WERI-Rb-1 (cell line): Measurements from ENCODE around the gene NR3C2.

Source experiments
- DNase-seq: peaks from one replicate; pipeline ENCODE4 v3.0.0-alpha.2; 2020
- H3K27ac ChIP-seq: fragments of 250-450 bp; sonication (Bioruptor Pico); 2 replicates; pipeline ENCODE4 v1.5.1; 2020; ENCODE audit warnings: mild to moderate bottlenecking, moderate library complexity
- H3K27me3 ChIP-seq: fragments of 250-450 bp; sonication (Bioruptor Pico); 2 replicates; pipeline ENCODE4 v1.5.1; 2021; ENCODE audit warnings: mild to moderate bottlenecking, low read depth, moderate library complexity; ENCODE audit not compliant: insufficient read depth, severe bottlenecking
- H3K36me3 ChIP-seq: fragments of 250-450 bp; sonication (Bioruptor Pico); 2 replicates; pipeline ENCODE4 v1.5.1; 2020; ENCODE audit warnings: mild to moderate bottlenecking, moderate library complexity
- H3K4me3 ChIP-seq: 2 replicates; pipeline ENCODE4 v1.5.1; 2011; ENCODE audit warnings: low read depth, mild to moderate bottlenecking, control low read depth, low read length
- H3K9me3 ChIP-seq: fragments of 250-450 bp; sonication (Bioruptor Pico); 2 replicates; pipeline ENCODE4 v1.5.1; 2021; ENCODE audit warnings: mild to moderate bottlenecking, moderate library complexity; ENCODE audit not compliant: severe bottlenecking
- CTCF ChIP-seq: IDR thresholded peaks from 2 replicates; pipeline ENCODE4 v1.5.1; 2011; ENCODE audit warnings: low read depth, mild to moderate bottlenecking, control low read depth, inconsistent platforms, low read length

The NR3C2 gene

GRCh38 chr4:148345509-148345908 lies 96.7 kb downstream of the NR3C2 start:
- no peak for DNase-seq
- H3K4me3 ChIP-seq: no peak overlapping the region
- H3K27me3 ChIP-seq: no peaks in the 10 kb centered on the region
- no peak for TF ChIP-seq CTCF
- no peak overlapping the region for H3K27ac ChIP-seq
- no peaks in the 10 kb centered on the region for H3K36me3 ChIP-seq
- no peaks in the 10 kb centered on the region for H3K9me3 ChIP-seq

GRCh38 chr4:148344941-148345340 lies 97.3 kb downstream of the NR3C2 start:
- H3K9me3 ChIP-seq: no peaks in the 10 kb centered on the region
- no peaks in the 10 kb centered on the region for H3K27me3 ChIP-seq
- H3K27ac ChIP-seq: no peak overlapping the region
- no peak for TF ChIP-seq CTCF
- H3K36me3 ChIP-seq: no peaks in the 10 kb centered on the region
- DNase-seq: no peak
- H3K4me3 ChIP-seq: no peak overlapping the region

- no peak overlapping the region for H3K4me3 ChIP-seq
- no peak for TF ChIP-seq CTCF
- no peaks in the 10 kb centered on the region for H3K27me3 ChIP-seq
- H3K9me3 ChIP-seq: no peaks in the 10 kb centered on the region
- H3K36me3 ChIP-seq: no peaks in the 10 kb centered on the region
- DNase-seq: no peak
- no peak overlapping the region for H3K27ac ChIP-seq
These were observed 97.9 kb downstream of the NR3C2 start for GRCh38 chr4:148344352-148344751.

- Histone ChIP-seq H3K27me3 (no peaks in the 10 kb centered on the region), H3K27ac (no peak overlapping the region), H3K4me3 (peak overlapping the region; percentile 31), H3K9me3 (no peaks in the 10 kb centered on the region), H3K36me3 (no peaks in the 10 kb centered on the region)
- TF ChIP-seq CTCF: no peak
- DNase-seq: peak; percentile 40
These were observed 100.0 kb downstream of the NR3C2 start for GRCh38 chr4:148341980-148342800.

GRCh38 chr4:148335133-148335532 lies 107.1 kb downstream of the NR3C2 start:
- TF ChIP-seq CTCF: no peak
- Histone ChIP-seq H3K4me3 (no peak overlapping the region), H3K27me3 (no peaks in the 10 kb centered on the region), H3K36me3 (no peaks in the 10 kb centered on the region), H3K27ac (no peak overlapping the region), H3K9me3 (no peaks in the 10 kb centered on the region)
- DNase-seq: no peak

- no peak for DNase-seq
- Histone ChIP-seq H3K36me3 (no peaks in the 10 kb centered on the region), H3K4me3 (no peak overlapping the region), H3K27me3 (no peaks in the 10 kb centered on the region), H3K27ac (no peak overlapping the region), H3K9me3 (no peaks in the 10 kb centered on the region)
- no peak for TF ChIP-seq CTCF
These were observed 108.9 kb downstream of the NR3C2 start for GRCh38 chr4:148333265-148333664.
